A549 (cell line): ENCODE measurements around the gene LACTB. TPM values are rescaled to one million over a fixed set of nuclear protein-coding genes. Genes with fewer than 3 reads are reported as not detected.

ENCODE experiments used
- ATAC-seq, 2 experiments: fragments of 200-7000 bp in 1 of 2; fragments of >200 bp in 1 of 2; cut with Nextera tagmentation in 1 of 2; cut with Tn5 transposase in 1 of 2; 3 replicates each; pipeline versions ENCODE4 v1.8.0 to v1.9.1; 2018 to 2020; ENCODE audit warnings: mild to moderate bottlenecking in 1 of 2, moderate library complexity in 1 of 2
- CTCF ChIA-PET: fragments of 300-600 bp; sonication (Branson Sonifier 250); formaldehyde crosslinking; extraction: SDS; loops from one replicate; lab custom pipeline; 2021; ENCODE audit warnings: antibody characterized with exemption, inconsistent platforms; lab: Yijun Ruan, JAX
- POLR2A ChIA-PET: fragments of 350-600 bp; formaldehyde crosslinking; extraction: SDS; loops from one replicate; lab custom pipeline; 2021; ENCODE audit warnings: antibody characterized with exemption, inconsistent platforms; lab: Yijun Ruan, JAX
- DNase-seq, 2 experiments: peaks; one replicate each; pipeline versions ENCODE4 v3.0.0 to v3.0.0-alpha.2; 2011 to 2016; ENCODE audit warnings: low read depth in 1 of 2, low spot score in 1 of 2
- FAIRE-seq: peaks from 2 replicates; lab custom pipeline; 2011; peaks lifted over from hg19 to GRCh38; lab: Jason Lieb, UNC
- H3K27ac ChIP-seq, 2 experiments: fragments of >200 bp; sonication (Bioruptor Twin); formaldehyde crosslinking; 3 replicates each; pipeline ENCODE4 v1.5.1; 2016 to 2017
- H3K4me1 ChIP-seq: fragments of >200 bp; sonication (Bioruptor Twin); formaldehyde crosslinking; 3 replicates; pipeline ENCODE4 v1.6.1; 2016
- H3K4me2 ChIP-seq: fragments of >200 bp; sonication (Bioruptor Twin); formaldehyde crosslinking; 3 replicates; pipeline ENCODE4 v1.6.1; 2016
- H3K4me3 ChIP-seq: fragments of >200 bp; sonication (Bioruptor Twin); formaldehyde crosslinking; 3 replicates; pipeline ENCODE4 v1.5.1; 2016
- H3K9me3 ChIP-seq: fragments of >200 bp; sonication (Bioruptor Twin); formaldehyde crosslinking; 3 replicates; pipeline ENCODE4 v1.6.1; 2016
- CBX8 ChIP-seq: fragments of 200-600 bp; sonication (generic); IDR thresholded peaks from 2 replicates; pipeline ENCODE4 v1.6.1; 2016
- CEBPB ChIP-seq, 2 experiments: fragments of >200 bp in 1 of 2; sonication (Bioruptor Twin) in 1 of 2; formaldehyde crosslinking in 1 of 2; IDR thresholded peaks; 2 replicates each; pipeline ENCODE4 v1.6.1; 2012 to 2016
- EHF ChIP-seq: fragments of 250-450 bp; sonication (Bioruptor Pico); IDR thresholded peaks from 2 replicates; pipeline ENCODE4 v1.5.0; 2020; ENCODE audit warnings: mild to moderate bottlenecking
- ESRRA ChIP-seq: fragments of 150-350 bp; IDR thresholded peaks from 2 replicates; pipeline ENCODE4 v1.6.1; 2014; ENCODE audit warnings: mild to moderate bottlenecking, low read length, borderline replicate concordance
- GATA3 ChIP-seq: IDR thresholded peaks from 2 replicates; pipeline ENCODE4 v1.6.1; 2012; ENCODE audit warnings: borderline replicate concordance
- HDAC2 ChIP-seq: fragments of 200-600 bp; sonication (generic); IDR thresholded peaks from 2 replicates; pipeline ENCODE4 v1.6.1; 2016
- HOXB5 ChIP-seq: fragments of 250-450 bp; sonication (Bioruptor Pico); IDR thresholded peaks from 2 replicates; pipeline ENCODE4 v1.5.0; 2020; ENCODE audit warnings: mild to moderate bottlenecking, moderate library complexity
- JUNB ChIP-seq: fragments of >200 bp; sonication (Bioruptor Twin); formaldehyde crosslinking; IDR thresholded peaks from 2 replicates; pipeline ENCODE4 v1.6.1; 2016
- KDM5A ChIP-seq: fragments of 200-600 bp; sonication (generic); IDR thresholded peaks from 2 replicates; pipeline ENCODE4 v1.6.1; 2016; ENCODE audit warnings: antibody characterized with exemption, mild to moderate bottlenecking
- MAFK ChIP-seq: fragments of 450-650 bp; IDR thresholded peaks from 2 replicates; pipeline ENCODE4 v1.6.1; 2014; ENCODE audit not compliant: partially characterized antibody
- MYC ChIP-seq: IDR thresholded peaks from 2 replicates; pipeline ENCODE4 v1.6.1; 2012; ENCODE audit warnings: mild to moderate bottlenecking, inconsistent platforms, low read length, improper control_type of control experiment, borderline replicate concordance
- SMC3 ChIP-seq: fragments of >200 bp; sonication (Bioruptor Twin); formaldehyde crosslinking; IDR thresholded peaks from 3 replicates; pipeline ENCODE4 v1.6.1; 2018; ENCODE audit warnings: inconsistent platforms
- TP53 ChIP-seq: fragments of 250-450 bp; sonication (Bioruptor Pico); IDR thresholded peaks from 2 replicates; pipeline ENCODE4 v1.5.0; 2021; ENCODE audit warnings: mild to moderate bottlenecking, moderate library complexity
- ZC3H11A ChIP-seq: fragments of 450-650 bp; IDR thresholded peaks from 2 replicates; pipeline ENCODE4 v1.6.1; 2014; ENCODE audit warnings: antibody characterized with exemption, mild to moderate bottlenecking
- ZFP36 ChIP-seq: fragments of 450-650 bp; IDR thresholded peaks from 2 replicates; pipeline ENCODE4 v1.6.1; 2014; ENCODE audit warnings: borderline replicate concordance; ENCODE audit not compliant: partially characterized antibody
- ZNF302 ChIP-seq: fragments of 250-450 bp; sonication (Bioruptor Pico); IDR thresholded peaks from 2 replicates; pipeline ENCODE4 v1.9.0; 2021; ENCODE audit warnings: inconsistent platforms, mild to moderate bottlenecking, moderate library complexity
- WGBS: methylation state at CpG from one replicate; pipeline ENCODE4 v1.1.6; 2017; ENCODE audit errors: missing lambda C conversion rate; 5-methylcytosine and 5-hydroxymethylcytosine counted together
- polyA plus RNA-seq, 4 experiments: library from polyadenylated mRNA; depleted of rRNA in 3 of 4; stranded (reverse); fragments of >200 nt; fragmentation: RNase III in 1 of 4; extraction: RNeasy Plus Mini Kit Qiagen cat#74134 plus additional on column Dnase treatment in 1 of 4; gene quantifications; 2 replicates in 3 of 4; 3 replicates in 1 of 4; pipeline ENCODE4 v1.2.3, GENCODE V29; 2011 to 2017
- TF ChIP-seq, protein P1 (sequence below): fragments of >200 bp; sonication (Bioruptor Twin); formaldehyde crosslinking; IDR thresholded peaks from 3 replicates; pipeline ENCODE4 v1.6.1; 2016
- TF ChIP-seq, protein P2 (sequence below): fragments of >200 bp; sonication (Bioruptor Twin); formaldehyde crosslinking; IDR thresholded peaks from 2 replicates; pipeline ENCODE4 v1.6.1; 2016
- TF ChIP-seq, protein P3 (sequence below): fragments of 200-600 bp; sonication (generic); IDR thresholded peaks from 2 replicates; pipeline ENCODE4 v1.6.1; 2016; ENCODE audit warnings: antibody characterized with exemption, mild to moderate bottlenecking, moderate library complexity
- TF ChIP-seq, protein P4 (sequence below): fragments of >200 bp; sonication (Bioruptor Twin); formaldehyde crosslinking; IDR thresholded peaks from 3 replicates; pipeline ENCODE4 v1.5.1; 2016
- TF ChIP-seq, protein P5 (sequence below): IDR thresholded peaks from 2 replicates; pipeline ENCODE4 v1.6.1; 2012; ENCODE audit warnings: low read depth, borderline replicate concordance

The LACTB gene
- polyA plus RNA-seq, 2 of the 4 experiments (the other 2 are of a cell fraction): 56.5 to 59.6 TPM

DNA sequence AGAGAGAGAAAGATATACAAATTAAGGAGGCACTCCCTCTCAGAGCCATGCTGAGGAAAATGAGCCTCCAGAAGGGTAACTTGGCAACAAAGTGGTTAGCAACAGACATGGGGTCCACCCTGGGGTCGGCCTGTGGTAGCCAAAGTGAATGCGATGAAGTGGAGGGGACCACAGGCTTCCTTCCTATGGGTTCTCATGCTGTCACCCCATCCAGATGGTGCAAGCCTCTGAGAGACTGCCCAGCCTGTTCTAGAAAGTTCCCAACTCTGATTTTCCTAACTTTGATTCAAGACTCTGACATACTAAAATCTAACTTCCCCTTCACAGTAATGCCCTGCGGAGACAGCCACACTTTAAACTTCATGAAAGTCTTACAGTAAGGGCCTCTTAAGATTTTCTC, 18.2 kb upstream of the LACTB start:
- no peak overlapping the region for H3K4me3 ChIP-seq
- H3K4me2 ChIP-seq: no peak overlapping the region
- ChIA-PET CTCF (interaction anchor here (1.1 to 2.9 kb wide), 3 partner anchors 10 to 55 kb away, joined by 5 to 13 read pairs (median 10); partner anchors contain the start of gene LACTB), POLR2A (no interaction called here)
- no peak for TF ChIP-seq GATA3
- TF ChIP-seq TP53 (CRISPR knock-in tag): no peak
- no peak for TF ChIP-seq ZC3H11A
- TF ChIP-seq CBX8: no peak
- TF ChIP-seq MYC: no peak
- TF ChIP-seq, protein P1, sequence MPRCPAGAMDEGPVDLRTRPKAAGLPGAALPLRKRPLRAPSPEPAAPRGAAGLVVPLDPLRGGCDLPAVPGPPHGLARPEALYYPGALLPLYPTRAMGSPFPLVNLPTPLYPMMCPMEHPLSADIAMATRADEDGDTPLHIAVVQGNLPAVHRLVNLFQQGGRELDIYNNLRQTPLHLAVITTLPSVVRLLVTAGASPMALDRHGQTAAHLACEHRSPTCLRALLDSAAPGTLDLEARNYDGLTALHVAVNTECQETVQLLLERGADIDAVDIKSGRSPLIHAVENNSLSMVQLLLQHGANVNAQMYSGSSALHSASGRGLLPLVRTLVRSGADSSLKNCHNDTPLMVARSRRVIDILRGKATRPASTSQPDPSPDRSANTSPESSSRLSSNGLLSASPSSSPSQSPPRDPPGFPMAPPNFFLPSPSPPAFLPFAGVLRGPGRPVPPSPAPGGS: no peak
- no peak for TF ChIP-seq EHF
- TF ChIP-seq ZFP36: no peak
- no peak for TF ChIP-seq MAFK
- TF ChIP-seq, protein P2, sequence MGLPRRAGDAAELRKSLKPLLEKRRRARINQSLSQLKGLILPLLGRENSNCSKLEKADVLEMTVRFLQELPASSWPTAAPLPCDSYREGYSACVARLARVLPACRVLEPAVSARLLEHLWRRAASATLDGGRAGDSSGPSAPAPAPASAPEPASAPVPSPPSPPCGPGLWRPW: no peak
- TF ChIP-seq, protein P3, sequence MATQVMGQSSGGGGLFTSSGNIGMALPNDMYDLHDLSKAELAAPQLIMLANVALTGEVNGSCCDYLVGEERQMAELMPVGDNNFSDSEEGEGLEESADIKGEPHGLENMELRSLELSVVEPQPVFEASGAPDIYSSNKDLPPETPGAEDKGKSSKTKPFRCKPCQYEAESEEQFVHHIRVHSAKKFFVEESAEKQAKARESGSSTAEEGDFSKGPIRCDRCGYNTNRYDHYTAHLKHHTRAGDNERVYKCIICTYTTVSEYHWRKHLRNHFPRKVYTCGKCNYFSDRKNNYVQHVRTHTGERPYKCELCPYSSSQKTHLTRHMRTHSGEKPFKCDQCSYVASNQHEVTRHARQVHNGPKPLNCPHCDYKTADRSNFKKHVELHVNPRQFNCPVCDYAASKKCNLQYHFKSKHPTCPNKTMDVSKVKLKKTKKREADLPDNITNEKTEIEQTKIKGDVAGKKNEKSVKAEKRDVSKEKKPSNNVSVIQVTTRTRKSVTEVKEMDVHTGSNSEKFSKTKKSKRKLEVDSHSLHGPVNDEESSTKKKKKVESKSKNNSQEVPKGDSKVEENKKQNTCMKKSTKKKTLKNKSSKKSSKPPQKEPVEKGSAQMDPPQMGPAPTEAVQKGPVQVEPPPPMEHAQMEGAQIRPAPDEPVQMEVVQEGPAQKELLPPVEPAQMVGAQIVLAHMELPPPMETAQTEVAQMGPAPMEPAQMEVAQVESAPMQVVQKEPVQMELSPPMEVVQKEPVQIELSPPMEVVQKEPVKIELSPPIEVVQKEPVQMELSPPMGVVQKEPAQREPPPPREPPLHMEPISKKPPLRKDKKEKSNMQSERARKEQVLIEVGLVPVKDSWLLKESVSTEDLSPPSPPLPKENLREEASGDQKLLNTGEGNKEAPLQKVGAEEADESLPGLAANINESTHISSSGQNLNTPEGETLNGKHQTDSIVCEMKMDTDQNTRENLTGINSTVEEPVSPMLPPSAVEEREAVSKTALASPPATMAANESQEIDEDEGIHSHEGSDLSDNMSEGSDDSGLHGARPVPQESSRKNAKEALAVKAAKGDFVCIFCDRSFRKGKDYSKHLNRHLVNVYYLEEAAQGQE: no peak
- TF ChIP-seq ZNF302: no peak
- TF ChIP-seq, protein P4, sequence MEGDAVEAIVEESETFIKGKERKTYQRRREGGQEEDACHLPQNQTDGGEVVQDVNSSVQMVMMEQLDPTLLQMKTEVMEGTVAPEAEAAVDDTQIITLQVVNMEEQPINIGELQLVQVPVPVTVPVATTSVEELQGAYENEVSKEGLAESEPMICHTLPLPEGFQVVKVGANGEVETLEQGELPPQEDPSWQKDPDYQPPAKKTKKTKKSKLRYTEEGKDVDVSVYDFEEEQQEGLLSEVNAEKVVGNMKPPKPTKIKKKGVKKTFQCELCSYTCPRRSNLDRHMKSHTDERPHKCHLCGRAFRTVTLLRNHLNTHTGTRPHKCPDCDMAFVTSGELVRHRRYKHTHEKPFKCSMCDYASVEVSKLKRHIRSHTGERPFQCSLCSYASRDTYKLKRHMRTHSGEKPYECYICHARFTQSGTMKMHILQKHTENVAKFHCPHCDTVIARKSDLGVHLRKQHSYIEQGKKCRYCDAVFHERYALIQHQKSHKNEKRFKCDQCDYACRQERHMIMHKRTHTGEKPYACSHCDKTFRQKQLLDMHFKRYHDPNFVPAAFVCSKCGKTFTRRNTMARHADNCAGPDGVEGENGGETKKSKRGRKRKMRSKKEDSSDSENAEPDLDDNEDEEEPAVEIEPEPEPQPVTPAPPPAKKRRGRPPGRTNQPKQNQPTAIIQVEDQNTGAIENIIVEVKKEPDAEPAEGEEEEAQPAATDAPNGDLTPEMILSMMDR: no peak
- TF ChIP-seq HOXB5: no peak
- no peak for TF ChIP-seq JUNB
- TF ChIP-seq KDM5A: no peak
- TF ChIP-seq SMC3: no peak
- no peak for TF ChIP-seq ESRRA
- no peak for TF ChIP-seq HDAC2
- TF ChIP-seq, all 56 proteins: peak for 0
- DNase-seq: no peak
- H3K27ac ChIP-seq: peak overlapping the region; percentile 49 to 92
- WGBS: 91% methylated on average over 3 of the region's 3 CpGs
- no peak for ATAC-seq
- no peak for FAIRE-seq
- H3K4me1 ChIP-seq: peaks cover 13% of the 10 kb centered on the region
- H3K9me3 ChIP-seq: peaks cover 14% of the 10 kb centered on the region; the same call in 2 of the 3 replicates

DNA sequence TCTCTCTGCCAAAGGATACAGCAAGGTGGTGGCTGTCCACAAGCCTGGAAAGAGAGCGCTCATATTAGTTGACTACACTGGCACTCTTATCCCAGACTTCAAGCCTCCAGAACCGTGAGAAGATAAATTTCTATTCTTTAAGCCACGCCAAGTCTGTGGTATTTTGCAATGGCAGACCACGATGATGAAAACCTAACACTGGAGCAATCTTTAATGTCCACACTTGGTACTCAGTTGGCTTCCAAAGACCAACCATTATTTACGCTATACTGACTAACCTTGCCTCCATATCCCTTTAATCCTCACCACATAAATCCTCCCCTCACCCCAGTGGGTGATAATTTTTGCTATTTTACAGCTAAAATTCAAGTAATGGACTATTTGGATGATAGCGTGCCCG, 16.9 kb upstream of the LACTB start:
- H3K27ac ChIP-seq: peak overlapping the region; percentile 24 to 92; a peak in 5 of 6 replicates
- peaks cover 20% of the 10 kb centered on the region for H3K4me1 ChIP-seq
- TF ChIP-seq, protein P5, sequence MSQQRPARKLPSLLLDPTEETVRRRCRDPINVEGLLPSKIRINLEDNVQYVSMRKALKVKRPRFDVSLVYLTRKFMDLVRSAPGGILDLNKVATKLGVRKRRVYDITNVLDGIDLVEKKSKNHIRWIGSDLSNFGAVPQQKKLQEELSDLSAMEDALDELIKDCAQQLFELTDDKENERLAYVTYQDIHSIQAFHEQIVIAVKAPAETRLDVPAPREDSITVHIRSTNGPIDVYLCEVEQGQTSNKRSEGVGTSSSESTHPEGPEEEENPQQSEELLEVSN: no peak
- TF ChIP-seq CEBPB (IDR thresholded peaks at IDR 0.05): peak; percentile 34 to 70; a peak in 2 of 4 replicates
- H3K9me3 ChIP-seq: peaks cover 18% of the 10 kb centered on the region
- POLR2A ChIA-PET: interaction anchor here (1.3 kb wide), 1 partner anchor 53 kb away, joined by 3 read pairs; the partner anchor contains the start of gene RPS27L
- ATAC-seq (no peak), DNase-seq (no peak), FAIRE-seq (no peak)
- no peak overlapping the region for H3K4me3 ChIP-seq
- 68% methylated on average over 7 of the region's 7 CpGs for WGBS
- CTCF ChIA-PET: interaction anchor here (0.5 to 2.9 kb wide), 5 partner anchors 11 to 362 kb away, joined by 4 to 13 read pairs (median 5); partner anchors contain the start of gene LACTB
- no peak overlapping the region for H3K4me2 ChIP-seq
